EL (cell line): ENCODE results near the gene CNKSR3.
"Not testable (repeated sequence)": the region's sequence is repeated elsewhere in the genome, so short reads cannot be mapped to it uniquely, and the experiment has no call there.

Source experiments
- DNase-seq: peaks from one replicate; pipeline ENCODE4 v3.0.0-alpha.2; 2016

Gene CNKSR3

GRCh38 chr6:154510144-154510905 is at the start of gene CNKSR3:
Gene CNKSR3 (minus strand): TSS chr6:154510685. CDS start chr6:154510114, 571 bp downstream.
- peak; percentile 96 for DNase-seq

GRCh38 chr6:154558984-154559383 is 48.5 kb upstream of the CNKSR3 start:
- DNase-seq = no peak

- DNase-seq = no peak
Measured at GRCh38 chr6:154558513-154558912, 48.0 kb upstream of the CNKSR3 start.

DNA sequence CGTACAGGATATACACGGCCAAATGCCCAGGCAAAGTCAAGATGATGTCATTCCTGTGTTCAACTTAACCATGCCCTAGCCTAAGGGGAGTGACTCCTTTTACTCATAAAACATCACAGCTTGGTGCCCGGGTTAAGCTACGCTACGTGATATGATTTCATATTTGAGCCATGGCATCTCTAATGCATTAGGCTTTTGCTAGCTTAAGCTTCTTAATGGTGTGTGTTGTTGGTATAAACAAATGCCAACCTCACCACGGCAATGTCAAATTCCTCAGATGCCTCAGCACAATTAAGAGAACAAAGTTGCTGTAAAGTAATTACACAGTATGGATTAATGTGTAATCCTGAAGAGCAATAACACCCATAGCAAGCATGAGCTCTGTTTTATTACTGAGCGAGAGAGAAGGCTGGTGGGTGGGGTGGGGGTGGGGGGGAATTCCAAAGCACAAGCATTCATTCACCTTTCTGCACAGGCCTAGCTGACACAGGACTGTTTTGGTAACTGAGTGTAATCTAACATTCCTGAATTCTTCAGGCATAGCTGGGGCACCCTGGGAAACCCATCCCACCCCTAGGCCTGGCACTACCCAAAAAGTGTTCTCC is 44.7 kb upstream of the CNKSR3 start:
- peak; percentile 90 for DNase-seq

DNA sequence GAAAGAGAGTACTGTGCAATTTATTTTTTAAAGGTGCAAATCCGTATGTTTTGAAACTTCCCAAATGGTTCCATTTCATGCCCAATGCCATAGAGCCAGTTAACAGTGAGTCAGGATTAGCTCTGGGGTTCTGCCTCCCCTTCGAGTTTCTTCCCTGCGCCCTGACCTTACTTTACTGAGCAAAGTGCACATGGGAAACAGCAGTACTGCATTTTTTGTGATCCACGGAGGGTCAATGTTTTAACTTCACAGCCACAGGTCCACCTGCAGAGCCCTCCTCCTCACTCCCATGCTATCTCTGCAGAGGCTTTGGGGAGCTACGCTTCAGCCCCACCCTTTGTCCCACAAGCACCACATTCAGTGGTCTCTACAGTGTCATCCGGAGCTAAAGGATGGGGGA is 44.0 kb upstream of the CNKSR3 start:
- DNase-seq = no peak

DNA sequence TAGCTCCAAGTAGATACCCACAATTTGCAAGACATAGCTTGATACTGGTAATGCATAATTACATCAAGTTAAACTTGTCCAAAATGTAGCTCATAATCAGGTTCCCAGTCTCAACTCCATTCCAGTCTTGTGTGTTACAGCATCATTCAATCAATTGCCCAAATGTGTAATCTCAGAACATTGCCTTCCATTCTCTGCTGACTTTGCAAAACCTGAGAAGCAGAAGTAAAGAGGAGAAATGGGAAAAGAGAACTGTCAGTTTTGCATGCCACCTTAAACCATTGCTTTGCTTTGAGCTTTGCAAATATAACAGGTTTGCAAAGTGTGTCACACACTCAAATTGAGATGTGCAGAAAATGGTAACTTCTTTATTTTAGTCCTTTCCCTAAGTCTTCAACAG is 40.3 kb upstream of the CNKSR3 start:
- no peak for DNase-seq

DNA sequence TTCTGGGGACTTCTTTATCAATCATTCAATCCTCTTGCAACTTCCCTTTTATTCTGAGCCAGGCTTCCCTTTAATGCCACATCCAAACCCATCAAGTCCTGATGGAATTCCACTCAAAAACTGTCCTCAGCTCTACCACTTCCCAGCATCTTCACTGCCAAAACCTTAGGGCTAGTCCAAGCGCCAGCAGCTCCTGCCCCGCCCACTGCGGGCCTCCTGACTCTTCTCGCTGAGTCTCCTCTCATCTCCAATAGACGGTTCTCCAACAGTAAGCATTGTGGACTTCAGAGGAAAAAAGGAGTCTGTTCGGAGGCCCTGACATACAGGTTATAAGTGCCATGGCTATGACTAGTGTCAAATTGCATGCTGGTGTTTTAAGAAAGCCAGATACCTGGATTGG is 38.7 kb upstream of the CNKSR3 start:
- no peak for DNase-seq

DNA sequence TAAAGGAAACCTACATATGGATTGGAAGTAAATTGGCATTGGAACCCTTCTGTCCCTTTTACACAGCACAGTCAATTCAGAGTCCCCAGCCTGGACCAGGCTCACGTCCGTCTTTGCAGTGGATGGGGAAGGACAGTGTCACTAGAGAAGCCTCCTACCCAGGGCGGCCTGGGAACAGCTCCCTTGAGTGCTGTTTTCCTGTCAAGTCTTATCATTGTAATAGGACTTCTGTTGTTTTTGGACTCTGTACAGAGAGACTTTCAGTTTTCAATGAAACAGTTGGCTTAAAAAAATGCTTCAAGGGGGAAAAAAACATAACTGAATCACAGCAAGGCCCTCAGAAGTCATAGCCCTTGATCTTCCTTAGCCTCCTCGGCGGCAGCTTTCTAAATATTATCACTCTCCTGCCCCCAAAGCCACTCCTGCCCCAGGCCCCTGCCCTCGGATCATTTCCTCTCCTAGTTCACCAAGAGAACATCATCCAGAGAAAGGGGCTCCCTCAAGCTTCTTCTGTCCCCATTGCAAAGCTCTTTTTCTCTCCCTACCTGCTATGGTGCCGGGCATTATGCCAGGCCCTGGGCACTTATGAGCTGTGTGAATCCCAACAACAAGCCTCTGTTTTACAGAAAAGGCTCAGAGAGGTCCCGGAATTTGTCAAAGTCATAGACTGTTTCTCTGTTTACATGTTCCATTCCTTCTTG is 37.8 kb upstream of the CNKSR3 start:
- peak; percentile 35 for DNase-seq

GRCh38 chr6:154543628-154544027 is 33.1 kb upstream of the CNKSR3 start:
- no peak for DNase-seq

GRCh38 chr6:154542747-154543146 is 32.3 kb upstream of the CNKSR3 start:
- DNase-seq = no peak

GRCh38 chr6:154541837-154542236 is 31.4 kb upstream of the CNKSR3 start:
- not testable (repeated sequence) for DNase-seq

- DNase-seq = no peak
Measured at GRCh38 chr6:154539593-154540269, 29.2 kb upstream of the CNKSR3 start.

GRCh38 chr6:154538640-154539191 is 28.2 kb upstream of the CNKSR3 start:
- DNase-seq = no peak

- no peak for DNase-seq
Measured at GRCh38 chr6:154537511-154538325, 27.2 kb upstream of the CNKSR3 start.

GRCh38 chr6:154536999-154537398 is 26.5 kb upstream of the CNKSR3 start:
- DNase-seq = no peak

- no peak for DNase-seq
Measured at GRCh38 chr6:154536255-154536654, 25.8 kb upstream of the CNKSR3 start.

- DNase-seq = no peak
Measured at GRCh38 chr6:154535851-154536250, 25.4 kb upstream of the CNKSR3 start.

DNA sequence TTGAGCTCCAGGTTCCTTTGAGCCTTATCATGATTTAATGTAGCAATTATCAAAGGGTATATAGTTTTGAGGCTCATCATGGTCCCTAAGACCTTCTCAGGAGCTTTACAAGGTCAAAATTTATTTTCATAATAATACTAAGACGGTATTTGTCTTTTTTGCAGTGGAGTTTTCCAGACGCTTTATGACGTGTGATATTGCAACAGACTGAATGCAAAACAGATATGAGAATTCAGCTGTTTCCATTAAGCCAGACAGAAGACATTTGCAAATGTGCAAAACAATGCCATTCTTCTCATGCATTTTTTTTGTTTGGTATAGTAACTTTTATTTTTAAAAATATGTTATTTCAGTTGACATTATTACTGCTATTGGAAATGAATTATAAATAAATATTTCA is 24.7 kb upstream of the CNKSR3 start:
- no peak for DNase-seq

GRCh38 chr6:154534531-154534930 is 24.0 kb upstream of the CNKSR3 start:
- no peak for DNase-seq

GRCh38 chr6:154532426-154532825 is 21.9 kb upstream of the CNKSR3 start:
- DNase-seq = no peak

GRCh38 chr6:154529957-154530356 is 19.5 kb upstream of the CNKSR3 start:
- DNase-seq = no peak

GRCh38 chr6:154528310-154528915 is 17.9 kb upstream of the CNKSR3 start:
- no peak for DNase-seq
